Activated CD4-positive, alpha-beta T cell treated with anti-CD3 and anti-CD28 coated beads, Interleukin-2, Interleukin-6, amounts not matched to agents 100 ng/mL and 50 ng/mL, durations not matched to agents 16 hours and 8 hours (primary cell): ENCODE measurements around the gene MTMR2.
A peak's percentile ranks its signal among the peaks of the same experiment; 100 is the strongest.

Source experiments
- DNase-seq: peaks from one replicate; pipeline ENCODE4 v3.0.0-alpha.2; 2020

Gene MTMR2

DNA sequence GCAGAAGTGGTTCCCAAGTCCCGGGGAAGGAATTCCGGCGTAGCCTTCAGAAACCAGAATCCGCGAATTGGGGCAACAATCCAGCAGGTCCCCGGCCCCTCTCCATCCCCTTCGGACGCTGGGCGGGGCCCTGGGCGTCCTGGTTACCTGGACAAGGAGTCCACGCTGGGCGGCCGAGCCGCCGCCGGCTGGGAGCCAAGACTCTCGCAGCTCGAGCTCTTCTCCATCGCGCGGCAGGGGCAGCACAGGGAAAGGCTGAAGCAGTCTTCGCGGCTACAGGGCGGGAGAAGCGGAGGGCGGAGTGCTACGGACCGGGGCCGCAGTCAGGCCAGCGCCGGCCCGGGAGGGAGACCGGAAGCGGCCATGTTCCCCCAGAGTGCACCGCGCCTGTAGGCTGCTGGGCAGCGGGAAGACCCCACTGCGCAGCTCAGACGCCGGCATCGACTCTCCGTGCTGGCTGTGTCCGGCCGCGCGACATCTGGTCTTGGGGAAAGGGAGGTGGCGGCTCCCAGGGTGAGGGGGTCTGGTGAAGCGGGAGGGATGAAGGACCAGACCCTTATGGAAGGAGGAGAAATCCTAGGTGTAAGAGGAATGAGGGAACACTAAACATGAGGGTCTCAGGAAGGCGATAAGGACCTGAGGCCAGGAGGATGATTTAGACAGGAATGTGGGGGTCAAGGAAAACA, at the start of gene MTMR2:
Gene MTMR2 (minus strand): TSS at position 380 of the 686 bp plus-strand sequence. CDS start 153 bp downstream, at position 227.
- peak; percentile 76 for DNase-seq

DNA sequence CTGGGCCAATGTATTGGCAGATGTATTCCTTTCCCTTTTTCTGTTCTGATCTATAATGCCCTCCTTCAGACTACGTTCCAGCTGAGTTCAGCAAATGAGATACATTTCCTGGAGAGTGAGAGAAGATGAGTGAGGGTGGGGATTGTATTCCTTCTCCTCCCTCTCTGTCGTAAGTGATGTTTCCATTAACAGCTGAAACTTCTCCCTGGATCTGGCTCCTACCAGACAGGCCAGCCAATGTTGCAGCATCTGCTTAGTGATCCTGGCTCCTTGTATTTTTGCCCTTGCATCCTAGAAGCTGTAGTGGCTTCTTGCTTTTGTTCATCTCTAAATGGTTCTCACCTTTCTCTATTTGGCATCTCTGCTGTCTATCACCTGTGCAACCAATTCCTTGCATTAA, 48.2 kb upstream of the MTMR2 start:
- DNase-seq, result no peak

DNA sequence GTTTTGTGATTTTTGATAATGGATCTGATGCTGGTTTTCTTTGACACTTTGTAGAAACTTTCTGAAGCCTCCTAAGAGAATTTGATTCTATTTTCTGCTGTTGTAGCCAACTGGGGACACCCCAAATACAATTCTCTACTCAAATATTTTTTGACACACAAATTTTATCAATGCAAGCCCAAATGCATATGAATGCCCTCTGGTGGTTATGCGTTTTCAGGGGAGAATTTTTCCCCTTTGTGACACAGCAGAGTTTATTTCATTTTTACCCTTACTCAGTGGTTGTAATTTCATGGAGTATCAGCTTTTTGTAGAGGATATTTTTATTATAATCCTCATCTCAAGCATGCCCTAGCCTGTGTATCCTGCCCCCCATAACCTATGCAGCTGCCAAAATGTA, 44.7 kb upstream of the MTMR2 start:
- DNase-seq, result no peak

DNA sequence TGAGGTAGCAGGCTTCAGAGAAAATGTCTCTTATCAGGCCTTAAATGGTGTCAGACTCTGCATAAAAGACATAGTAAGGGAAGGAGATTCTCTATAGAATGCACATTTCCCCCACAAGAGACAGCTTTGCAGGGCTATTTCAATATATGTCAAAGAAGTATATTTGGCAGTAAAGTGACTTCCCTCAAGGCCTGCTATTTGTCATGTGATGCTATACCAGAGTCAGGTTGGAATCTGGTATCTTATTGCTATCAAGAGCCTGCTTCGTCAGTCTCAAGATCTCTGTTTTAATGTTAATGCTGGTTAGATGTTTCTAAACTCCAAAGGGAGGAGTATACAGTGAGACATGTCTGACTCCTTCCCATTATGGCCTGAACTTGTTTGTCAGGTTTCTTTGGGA, 40.4 kb upstream of the MTMR2 start:
- no peak for DNase-seq

DNA sequence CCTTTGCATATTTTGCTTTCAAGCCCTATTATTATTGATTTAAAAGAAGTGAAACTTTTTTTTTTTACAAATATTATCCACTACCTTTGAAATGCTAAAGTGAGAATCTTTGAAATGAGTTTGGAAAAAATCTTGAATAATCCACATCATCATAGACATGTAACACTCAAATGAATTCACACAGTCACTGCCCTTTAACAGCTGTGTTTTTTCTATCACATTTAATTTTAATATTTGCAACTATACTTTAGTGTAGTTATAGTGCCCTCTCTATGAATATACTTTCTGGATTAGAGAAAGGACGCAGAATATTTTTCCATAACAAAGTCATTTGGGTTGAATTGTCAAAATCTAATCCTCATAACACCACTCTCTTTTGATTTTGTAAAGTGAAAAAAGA, 37.9 kb upstream of the MTMR2 start:
- DNase-seq, result no peak

DNA sequence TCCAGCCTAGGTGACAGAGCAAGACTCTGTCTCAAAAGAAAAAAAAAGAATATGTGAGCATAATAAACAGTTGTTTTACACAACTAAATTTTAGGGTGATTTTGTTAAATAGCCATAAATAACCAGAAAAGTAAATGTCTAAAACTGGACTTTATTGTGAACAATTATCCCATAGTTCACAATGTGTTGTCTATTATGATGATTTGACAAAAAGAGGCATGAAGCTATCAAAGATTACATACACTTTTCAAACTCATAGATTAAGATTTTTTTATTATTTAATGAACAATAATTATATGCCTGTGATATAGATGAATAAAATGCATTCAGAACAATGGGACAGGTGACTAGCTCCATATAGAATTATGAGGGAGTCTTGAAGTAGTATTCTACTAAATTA, 27.0 kb upstream of the MTMR2 start:
- DNase-seq, result no peak

DNA sequence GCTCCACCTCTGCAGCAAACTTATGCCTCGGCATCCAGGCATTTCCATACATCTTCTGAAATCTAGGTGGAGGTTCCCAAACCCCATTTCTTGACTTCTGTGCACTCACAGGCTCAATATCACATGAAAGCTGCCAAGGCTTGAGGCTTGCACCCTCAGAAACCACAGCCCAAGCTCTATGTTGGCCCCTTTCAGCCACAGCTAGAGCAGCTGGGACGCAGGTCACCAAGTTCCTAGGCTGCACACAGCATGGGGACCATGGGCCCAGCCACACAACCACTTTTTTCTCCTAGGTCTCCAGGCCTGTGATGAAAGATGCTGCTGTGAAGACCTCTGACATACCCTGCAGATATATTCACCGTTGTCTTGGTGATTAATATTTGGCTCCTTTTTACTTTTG, 24.7 kb upstream of the MTMR2 start:
- DNase-seq, result no peak

DNA sequence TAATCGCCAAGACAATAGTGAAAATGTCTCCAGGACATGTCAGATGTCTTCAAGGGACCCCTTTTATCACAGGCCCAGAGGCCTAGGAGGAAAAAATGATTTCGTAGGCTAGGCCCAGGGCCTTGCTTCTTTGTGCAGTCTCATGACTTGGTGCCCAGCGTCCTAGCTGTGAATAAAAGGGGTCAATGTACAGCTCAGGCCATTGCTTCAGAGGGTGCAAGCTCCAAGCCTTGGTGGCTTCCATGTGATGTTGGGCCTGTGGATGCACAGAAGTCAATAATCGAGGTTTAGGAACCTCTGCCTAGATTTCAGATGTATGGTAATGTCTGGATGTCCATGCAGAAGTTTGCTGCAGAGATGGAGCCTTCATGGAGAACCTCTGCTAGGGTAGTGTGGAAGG, 20.7 kb upstream of the MTMR2 start:
- DNase-seq, result no peak

DNA sequence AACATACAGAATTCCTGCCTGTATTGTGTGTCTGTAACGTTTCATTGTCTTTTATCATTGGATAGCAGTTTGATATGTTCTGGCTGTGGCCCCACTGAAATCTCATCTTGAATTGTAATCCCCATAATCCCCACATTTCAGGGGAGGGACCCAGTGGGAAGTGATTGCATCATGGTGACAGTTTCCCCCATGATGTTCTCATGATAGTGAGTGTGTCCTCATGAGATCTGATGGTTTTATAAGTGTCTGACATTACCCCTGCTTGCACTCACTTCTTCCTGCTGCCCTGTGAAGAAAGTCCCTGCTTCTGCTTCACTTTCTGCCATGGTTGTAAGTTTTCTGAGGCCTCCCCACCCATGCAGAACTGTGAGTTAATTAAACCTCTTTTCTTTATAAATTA, 19.6 kb upstream of the MTMR2 start:
- DNase-seq, result no peak

DNA sequence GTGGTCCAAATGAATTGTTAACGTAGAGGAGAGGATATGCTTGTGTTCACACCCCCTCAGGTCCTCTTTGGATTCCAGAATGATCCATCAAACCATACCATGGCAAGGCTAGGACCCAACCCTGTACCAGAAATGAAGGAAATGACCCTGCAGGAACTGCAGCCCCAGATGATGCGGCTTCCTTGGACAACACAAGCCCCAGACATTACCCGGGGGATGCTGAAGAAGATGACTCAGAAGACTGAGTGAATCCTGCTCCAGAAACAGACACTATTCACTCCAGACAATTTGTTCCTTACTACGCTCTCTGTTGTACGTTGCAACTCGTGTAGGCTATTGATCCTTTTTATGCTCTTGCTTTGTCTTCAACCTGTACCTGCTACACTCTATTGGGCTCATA, 15.2 kb upstream of the MTMR2 start:
- DNase-seq, result no peak

DNA sequence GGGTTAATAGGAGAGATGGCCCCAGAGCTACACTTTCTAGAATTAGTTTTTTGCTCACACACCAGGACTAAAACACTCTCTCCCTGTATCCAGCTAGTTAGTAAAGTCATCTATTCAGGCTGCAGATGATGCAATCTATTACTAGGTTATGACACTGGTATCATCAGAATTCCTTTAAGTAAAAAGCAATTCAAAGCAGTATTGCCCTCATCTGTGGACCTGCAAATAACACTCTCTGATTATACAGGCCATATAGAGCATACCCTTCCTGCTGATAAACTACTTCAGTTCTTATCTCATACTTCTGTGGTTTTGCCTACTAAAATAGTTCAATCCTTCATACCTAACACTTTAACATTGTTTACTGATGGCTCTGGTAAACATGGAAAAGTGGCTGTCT, 13.5 kb upstream of the MTMR2 start:
- DNase-seq, result no peak

DNA sequence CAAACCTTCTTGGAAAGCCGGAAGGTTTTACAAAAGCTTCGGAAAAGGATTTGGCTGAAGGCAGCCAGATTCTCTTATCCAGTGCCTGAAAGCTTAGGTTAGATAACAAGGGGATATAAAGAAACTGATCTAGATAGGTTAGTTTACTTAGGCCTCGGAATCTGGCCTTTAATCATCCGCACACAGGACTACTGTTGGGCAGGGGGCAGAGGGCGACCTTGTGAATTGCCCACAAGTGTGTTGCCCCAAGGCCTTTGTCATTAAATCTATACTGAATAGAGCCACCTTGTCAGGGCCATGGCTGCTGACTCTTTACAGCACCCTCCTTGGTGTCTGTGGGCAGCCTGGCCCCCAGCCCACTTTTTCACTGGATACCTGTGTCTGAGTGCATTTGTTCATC, 9.7 kb upstream of the MTMR2 start:
- DNase-seq, result no peak

DNA sequence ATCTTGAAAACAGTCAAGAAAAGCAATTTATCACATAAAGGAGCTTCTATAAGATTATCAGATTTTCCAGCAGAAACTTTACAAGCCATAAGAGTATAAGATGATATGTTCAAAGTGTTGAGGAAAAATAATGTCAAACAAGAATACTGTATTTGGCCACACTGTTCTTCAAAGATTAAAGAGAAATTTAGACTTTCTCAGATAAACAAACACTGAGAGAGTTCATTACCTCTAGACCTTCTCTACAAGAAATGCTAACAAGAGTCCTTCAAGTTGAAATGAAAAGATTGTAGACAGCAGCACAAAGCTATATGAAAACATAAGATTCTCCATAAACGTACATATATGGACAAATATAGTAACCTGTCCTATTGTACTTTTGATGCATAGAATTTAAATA, 8.0 kb upstream of the MTMR2 start:
- no peak for DNase-seq

DNA sequence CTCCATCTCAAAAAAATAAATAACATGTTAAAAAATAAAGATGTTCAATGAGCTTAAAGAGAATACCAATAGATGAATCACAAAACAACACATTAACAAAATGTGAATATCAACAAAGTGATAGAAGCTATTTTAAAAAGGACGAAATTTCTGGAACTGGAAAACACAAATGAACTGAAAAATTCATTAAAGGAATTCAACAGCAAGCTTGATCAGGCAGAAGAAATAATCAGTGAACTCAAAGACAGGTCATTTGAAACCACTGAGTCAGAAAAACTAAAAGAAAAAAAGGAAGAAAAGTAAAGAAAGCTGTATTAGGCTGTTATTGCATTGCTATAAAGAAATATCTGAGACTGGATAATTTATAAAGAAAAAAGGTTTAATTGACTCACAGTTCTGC, 7.0 kb upstream of the MTMR2 start:
- no peak for DNase-seq

DNA sequence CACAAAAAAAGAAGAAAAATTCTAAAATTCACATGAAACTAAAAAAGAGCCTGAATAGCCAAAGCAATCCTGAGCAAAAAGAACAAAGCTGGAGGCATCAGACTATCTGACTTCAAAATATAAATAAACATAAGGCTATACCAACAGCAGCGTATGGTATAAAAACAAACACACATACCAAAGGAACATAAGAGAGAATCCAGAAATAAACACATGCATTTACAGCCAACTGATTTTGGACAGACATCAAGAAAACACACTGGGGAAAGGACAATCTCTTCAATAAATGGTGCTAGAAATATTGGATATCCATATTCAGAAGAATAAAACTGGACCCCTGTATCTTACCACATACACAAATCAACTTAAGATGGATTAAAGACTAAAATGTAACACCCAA, 2.8 kb upstream of the MTMR2 start:
- DNase-seq, result no peak

DNA sequence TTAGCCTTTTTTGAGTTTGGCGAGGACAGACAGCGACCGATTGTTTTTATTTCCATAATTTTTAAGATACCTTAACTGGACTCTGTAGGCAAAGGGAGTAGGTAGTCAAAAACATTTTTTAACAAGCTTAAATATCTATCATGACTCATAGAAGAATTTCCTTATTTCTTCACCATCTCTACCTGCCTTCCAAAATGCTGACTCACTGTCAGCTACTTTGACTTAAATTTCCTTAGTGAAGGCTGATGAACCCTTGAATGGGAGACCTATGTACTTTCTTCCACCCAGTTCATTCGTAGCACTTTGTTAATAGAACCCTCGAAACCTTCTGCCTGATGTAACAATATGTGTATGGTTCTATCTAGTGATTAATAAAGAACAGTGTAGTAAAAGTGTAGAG, 1.1 kb upstream of the MTMR2 start:
- peak; percentile 19 for DNase-seq

DNA sequence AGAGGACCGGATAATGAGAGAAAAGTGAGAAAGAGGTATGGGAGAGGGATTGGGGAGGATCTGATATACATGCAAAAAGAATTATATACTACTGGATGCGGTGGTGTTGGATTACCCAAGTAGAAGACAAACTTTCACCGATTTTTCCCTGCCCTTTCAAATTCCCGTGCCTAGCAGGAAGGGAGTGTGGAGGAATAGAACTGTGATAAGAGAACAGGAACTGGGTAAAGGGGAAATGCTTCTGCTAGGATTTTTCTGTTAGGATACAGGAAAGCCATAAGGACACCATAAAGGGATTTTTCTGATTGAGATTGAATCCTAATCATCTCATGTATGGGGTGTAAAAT, 480 bp upstream of the MTMR2 start:
- DNase-seq, result no peak

DNA sequence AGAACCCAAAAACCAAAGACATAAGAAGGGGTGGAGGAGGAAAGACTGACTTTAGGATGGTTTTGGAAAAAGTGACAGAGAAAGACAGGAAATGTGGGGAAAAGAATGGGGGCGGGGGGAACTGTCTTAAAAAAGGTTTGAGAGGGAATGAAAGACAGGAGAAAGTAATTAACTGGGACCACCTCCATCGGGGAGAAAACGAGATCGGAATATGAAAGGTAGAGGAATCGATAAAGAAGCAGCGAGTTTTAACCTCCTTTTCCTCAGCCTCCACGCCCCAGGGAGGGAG, 524 bp downstream of the MTMR2 start:
- DNase-seq, result no peak

DNA sequence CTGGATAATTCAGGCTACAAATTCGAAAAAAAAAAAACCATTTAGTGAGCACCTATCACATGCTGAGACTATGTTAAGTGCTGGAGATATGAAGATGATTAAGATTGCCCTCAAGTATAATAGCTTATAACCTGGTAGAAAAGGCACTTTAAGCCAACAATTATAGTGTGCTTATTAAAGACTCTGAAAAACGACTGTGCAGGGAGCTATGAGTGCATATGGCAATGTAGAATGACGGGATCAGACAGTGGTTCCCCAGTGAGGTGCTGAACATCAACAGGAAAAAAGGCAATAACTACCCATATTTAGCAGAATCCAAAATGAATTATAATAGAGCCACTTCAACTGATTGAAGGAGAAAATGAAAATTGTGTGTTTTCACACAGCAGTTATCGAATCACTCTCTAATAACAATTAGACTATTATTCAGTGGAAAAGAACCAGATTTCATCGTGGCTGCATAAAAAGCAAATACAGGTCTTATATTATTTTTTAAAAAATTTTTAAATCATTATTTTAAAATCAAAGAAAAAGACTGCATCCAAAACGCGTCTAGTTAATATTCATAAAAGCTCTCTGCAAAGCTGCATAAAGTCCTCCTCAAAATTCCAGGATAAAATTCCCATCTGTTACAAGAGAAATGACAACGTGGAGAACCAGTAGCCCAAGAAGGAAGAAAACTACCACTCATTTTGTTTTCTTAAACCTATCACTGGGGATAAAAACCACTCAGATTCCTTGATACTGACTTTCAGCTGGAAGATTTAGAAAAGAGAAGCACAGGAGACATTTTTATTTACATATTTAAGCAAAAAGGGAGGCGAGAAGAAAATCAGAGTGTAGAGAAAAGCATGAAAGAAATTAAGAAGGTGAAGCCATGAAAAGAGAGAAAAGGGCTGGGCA, 1.1 kb downstream of the MTMR2 start:
- DNase-seq, result no peak

DNA sequence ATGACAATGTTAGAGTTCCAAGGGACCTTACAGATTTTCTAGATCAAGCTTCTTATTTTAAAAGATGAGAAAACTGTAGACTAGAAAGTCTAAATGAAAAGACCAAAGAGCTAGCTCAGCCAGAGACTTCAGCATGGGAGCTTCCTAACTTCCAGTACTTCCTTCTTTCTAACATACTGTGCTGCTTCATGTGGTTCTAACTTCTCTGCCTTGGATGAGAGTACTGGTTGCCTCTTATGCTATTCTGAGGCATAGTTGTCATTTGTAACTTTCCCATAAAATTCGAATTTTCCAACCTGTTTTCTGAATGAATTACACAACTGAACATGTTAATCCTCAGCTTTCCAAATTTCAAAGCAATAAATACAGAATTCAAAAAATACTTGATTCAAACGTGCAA, 1.8 kb downstream of the MTMR2 start:
- DNase-seq, result no peak

DNA sequence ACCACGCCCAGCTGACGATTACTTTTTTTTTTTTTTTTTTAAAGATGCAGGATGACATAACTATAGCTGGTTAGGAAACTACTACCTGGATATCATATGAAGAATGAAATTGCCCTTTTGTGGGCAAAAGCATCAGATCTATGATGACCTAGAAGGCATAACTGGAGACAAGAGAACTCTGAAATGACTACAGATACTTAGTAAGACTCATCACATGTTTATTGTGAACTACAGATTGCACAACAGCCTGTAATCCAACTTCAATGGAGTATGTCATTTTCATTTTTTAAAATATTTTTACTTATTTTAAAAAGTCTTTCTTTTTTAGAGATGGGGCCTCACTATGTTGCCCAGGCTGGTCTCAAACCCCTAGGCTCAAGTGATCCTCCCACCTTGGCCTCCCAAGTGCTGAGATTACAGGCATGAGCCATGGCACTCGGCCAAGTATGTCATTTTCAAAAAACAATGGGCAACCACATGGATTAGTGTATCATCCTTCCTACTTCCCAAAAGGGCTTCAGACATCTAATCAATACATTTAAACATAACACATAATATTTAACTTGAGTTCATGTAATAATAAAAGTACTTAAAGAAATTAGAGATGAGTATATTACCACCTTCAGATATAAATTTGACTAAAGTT, 3.3 kb downstream of the MTMR2 start:
- no peak for DNase-seq

DNA sequence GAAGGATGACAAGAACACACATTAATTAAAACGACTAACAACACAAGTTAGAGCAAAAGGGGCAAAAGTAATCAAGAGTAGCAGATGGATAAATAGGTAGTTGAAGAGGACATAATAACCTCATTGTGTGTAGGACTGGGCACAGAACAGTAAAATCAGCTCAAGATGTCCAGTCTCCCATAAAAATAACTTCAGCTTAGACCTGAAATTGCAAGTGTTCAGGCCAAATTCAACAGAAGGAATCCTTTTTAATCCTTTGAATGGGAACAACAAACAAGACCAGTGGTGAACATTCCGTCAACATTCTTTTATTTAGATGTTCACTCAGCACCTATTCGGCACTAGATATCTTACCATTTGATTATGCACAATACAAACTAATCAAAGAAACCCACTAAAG, 4.4 kb downstream of the MTMR2 start:
- DNase-seq, result no peak

DNA sequence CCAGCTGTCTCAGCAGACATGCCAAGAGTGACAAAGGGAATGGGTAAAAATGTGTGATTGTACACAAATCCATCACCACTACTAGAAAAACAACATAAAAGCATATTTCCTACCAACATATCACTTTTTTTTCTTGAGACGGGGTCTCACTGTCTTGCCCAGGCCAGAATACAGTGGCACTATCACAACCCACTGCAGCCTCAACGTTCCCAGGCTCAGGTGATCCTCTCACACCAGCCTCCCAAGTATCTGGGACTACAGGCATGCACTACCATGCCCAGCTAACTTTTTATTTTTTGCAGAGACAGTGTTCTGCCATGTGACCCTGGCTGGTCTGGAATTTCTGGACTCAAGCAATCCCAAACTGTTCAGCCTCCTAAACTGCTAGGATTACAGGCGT, 5.2 kb downstream of the MTMR2 start:
- DNase-seq, result no peak

DNA sequence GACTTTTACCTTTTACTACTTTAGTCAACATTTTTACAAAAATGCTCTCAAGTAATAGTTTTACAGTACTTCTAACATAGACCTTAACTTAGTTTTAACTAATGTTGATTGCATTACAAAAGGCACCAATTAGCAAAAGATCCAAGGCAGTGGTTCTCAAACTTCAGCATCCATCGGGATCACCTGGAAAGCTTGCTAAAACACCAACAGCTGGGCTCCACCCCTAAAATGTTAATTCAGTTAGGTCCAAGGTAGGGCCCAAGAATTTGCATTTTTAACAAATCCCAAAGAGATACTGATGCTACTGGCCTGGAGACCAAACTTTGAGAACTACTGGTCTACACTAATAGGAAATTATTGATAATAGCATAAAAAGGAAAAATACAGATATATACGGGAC, 5.9 kb downstream of the MTMR2 start:
- no peak for DNase-seq
